Liver (tissue), 9 donors: ENCODE measurements around the gene SHF. TPM values are rescaled to one million over a fixed set of nuclear protein-coding genes. Genes with fewer than 3 reads are reported as not detected.

Source experiments
- DNase-seq: peaks from one replicate; pipeline ENCODE4 v3.0.0-alpha.2; 2017; ENCODE audit warnings: low spot score
- H3K27ac ChIP-seq, 2 donors: one replicate each; pipeline ENCODE4 v1.7.0; 2013; ENCODE audit warnings: inconsistent platforms in 2 of 2, low read length in 2 of 2, control low read depth in 1 of 2, low read depth in 1 of 2, mild to moderate bottlenecking in 1 of 2
- H3K27me3 ChIP-seq, 4 donors: one replicate each; pipeline versions ENCODE4 v1.6.1 to v1.7.0; 2013; ENCODE audit warnings: low read length in 3 of 4, inconsistent platforms in 1 of 4, mild to moderate bottlenecking in 1 of 4, moderate library complexity in 1 of 4; ENCODE audit not compliant: control insufficient read depth in 4 of 4, insufficient read depth in 4 of 4
- H3K36me3 ChIP-seq, 4 donors: one replicate each; pipeline versions ENCODE4 v1.6.1 to v1.7.0; 2013; ENCODE audit warnings: low read length in 3 of 4, mild to moderate bottlenecking in 3 of 4, low read depth in 1 of 4, moderate library complexity in 1 of 4; ENCODE audit not compliant: control insufficient read depth in 4 of 4, insufficient read depth in 3 of 4
- H3K4me1 ChIP-seq, 4 donors: one replicate each; pipeline versions ENCODE4 v1.6.1 to v1.7.0; 2013; ENCODE audit warnings: low read length in 3 of 4, mild to moderate bottlenecking in 3 of 4, moderate library complexity in 1 of 4; ENCODE audit not compliant: control insufficient read depth in 4 of 4, insufficient read depth in 4 of 4
- H3K4me3 ChIP-seq, 3 donors: one replicate each; pipeline versions ENCODE4 v1.6.1 to v1.7.0; 2013; ENCODE audit warnings: low read length in 3 of 3, control low read depth in 1 of 3, low read depth in 1 of 3, mild to moderate bottlenecking in 1 of 3
- H3K9ac ChIP-seq, 2 donors: one replicate each; pipeline ENCODE4 v1.7.0; 2013; ENCODE audit warnings: low read length in 2 of 2, mild to moderate bottlenecking in 2 of 2, moderate library complexity in 2 of 2, control low read depth in 1 of 2, low read depth in 1 of 2
- H3K9me3 ChIP-seq, 4 donors: one replicate each; pipeline versions ENCODE4 v1.6.1 to v1.7.0; 2013; ENCODE audit warnings: low read length in 3 of 4; ENCODE audit not compliant: control insufficient read depth in 4 of 4
- ATF3 ChIP-seq: IDR thresholded peaks from 2 replicates; pipeline ENCODE4 v1.6.1; 2016; ENCODE audit warnings: antibody characterized with exemption
- CTCF ChIP-seq: fragments of 150-350 bp; IDR thresholded peaks from 2 replicates; pipeline ENCODE4 v1.5.1; 2017; ENCODE audit warnings: improper control_type of control experiment, low read depth, low read length; ENCODE audit not compliant: missing input control
- EGR1 ChIP-seq, 2 donors: IDR thresholded peaks; 2 replicates each; pipeline ENCODE4 v1.6.1; 2016 to 2018; ENCODE audit warnings: antibody characterized with exemption in 2 of 2, low read depth in 2 of 2
- FOXA1 ChIP-seq: IDR thresholded peaks from 2 replicates; pipeline ENCODE4 v1.6.1; 2016; ENCODE audit warnings: antibody characterized with exemption
- HNF4G ChIP-seq: IDR thresholded peaks from 2 replicates; pipeline ENCODE4 v1.6.1; 2016; ENCODE audit warnings: antibody characterized with exemption
- JUND ChIP-seq, 2 donors: IDR thresholded peaks; 2 replicates each; pipeline ENCODE4 v1.6.1; 2016; ENCODE audit warnings: antibody characterized with exemption in 2 of 2
- NR2F2 ChIP-seq: IDR thresholded peaks from 2 replicates; pipeline ENCODE4 v1.6.1; 2016; ENCODE audit warnings: antibody characterized with exemption
- REST ChIP-seq: IDR thresholded peaks from 2 replicates; pipeline ENCODE4 v1.6.1; 2016; ENCODE audit warnings: antibody characterized with exemption, mild to moderate bottlenecking
- RXRA ChIP-seq, 2 donors: IDR thresholded peaks; 2 replicates each; pipeline ENCODE4 v1.6.1; 2017 to 2018; ENCODE audit warnings: antibody characterized with exemption in 2 of 2, mild to moderate bottlenecking in 1 of 2
- TAF1 ChIP-seq: conservative IDR thresholded peaks from 2 replicates; pipeline ENCODE4 v1.6.1; 2016; ENCODE audit warnings: antibody characterized with exemption, mild to moderate bottlenecking
- YY1 ChIP-seq: IDR thresholded peaks from 2 replicates; pipeline ENCODE4 v1.6.1; 2016; ENCODE audit warnings: antibody characterized with exemption, mild to moderate bottlenecking
- ZBTB33 ChIP-seq: IDR thresholded peaks from 2 replicates; pipeline ENCODE4 v1.6.1; 2016; ENCODE audit warnings: antibody characterized with exemption
- WGBS: extraction: QIAGEN DNeasy Blood & Tissue Kit; methylation state at CpG from one replicate; pipeline ENCODE4 v1.1.7; 2013; 5-methylcytosine and 5-hydroxymethylcytosine counted together
- polyA plus RNA-seq, 2 donors: library from polyadenylated mRNA; stranded (reverse) in 1 of 2; unstranded in 1 of 2; fragments of 200-250 nt in 1 of 2; fragments of >200 nt in 1 of 2; fragmentation: Nextera tagmentation in 1 of 2; extraction: Ambion mirVana in 1 of 2; gene quantifications; one replicate each; pipeline versions ENCODE4 v1.2.1 to v1.2.3, GENCODE V29; 2013 to 2015
- total RNA-seq, 2 donors: library from RNA; depleted of rRNA; stranded (reverse); fragments of >200 nt; gene quantifications; one replicate each; pipeline ENCODE4 v1.2.3, GENCODE V29; 2014
- donor health status: healthy.
- donor health status: healthy.
- donor health status: healthy.
- donor health status: healthy.
- donor health status: healthy.

Gene SHF
- total and polyA plus RNA-seq, 4 donors: 4.7 to 15.7 (median 10.1) TPM

GRCh38 chr15:45148076-45149059 is 39.4 kb downstream of the SHF start:
- no peak overlapping the region for H3K4me3 ChIP-seq
- no peak overlapping the region for H3K9ac ChIP-seq
- DNase-seq: no peak
- no peaks in the 10 kb centered on the region for H3K27me3 ChIP-seq
- H3K9me3 ChIP-seq: no peaks in the 10 kb centered on the region
- H3K27ac ChIP-seq: no peak overlapping the region
- no peaks in the 10 kb centered on the region for H3K4me1 ChIP-seq
- TF ChIP-seq JUND (IDR thresholded peaks at IDR 0.05) (no peak), REST (no peak), CTCF (no peak), NR2F2 (no peak), RXRA (IDR thresholded peaks at IDR 0.05) (no peak), ZBTB33 (no peak), HNF4G (no peak), TAF1 (no peak)
- no peaks in the 10 kb centered on the region for H3K36me3 ChIP-seq
- 87% methylated on average over 12 of the region's 12 CpGs for WGBS

- Histone ChIP-seq H3K27ac (no peak overlapping the region), H3K27me3 (no peaks in the 10 kb centered on the region), H3K9me3 (no peaks in the 10 kb centered on the region), H3K36me3 (no peaks in the 10 kb centered on the region), H3K9ac (no peak overlapping the region), H3K4me1 (no peaks in the 10 kb centered on the region), H3K4me3 (no peak overlapping the region)
- no peak for DNase-seq
- 97% methylated on average over 7 of the region's 7 CpGs for WGBS
- TF ChIP-seq ZBTB33: no peak
- TF ChIP-seq EGR1 (IDR thresholded peaks at IDR 0.05; ENCODE audit: low read depth in 2 of 2): no peak
- no peak for TF ChIP-seq YY1
- no peak for TF ChIP-seq ATF3
- TF ChIP-seq FOXA1: no peak
- no peak for TF ChIP-seq NR2F2
These were observed 40.2 kb downstream of the SHF start for GRCh38 chr15:45147606-45148005.
